Measurements from ENCODE around the gene LPCAT4. TPM values are rescaled to one million over a fixed set of nuclear protein-coding genes. Genes with fewer than 3 reads are reported as not detected.
A peak's percentile ranks its signal among the peaks of the same experiment; 100 is the strongest.

Gene LPCAT4
- total and polyA plus RNA-seq, 9 of the 15 experiments (the other 6 are each of a cell fraction or from before 2014, with no cell fraction given): 7.3 to 34.3 (median 14.4) TPM

GRCh38 chr15:34336231-34336990 lies 30.6 kb downstream of the LPCAT4 start (continued):
- TF ChIP-seq ZNF592 (IDR thresholded peaks at IDR 0.05): peak; percentile 92
- no peak for TF ChIP-seq PHF21A (IDR thresholded peaks at IDR 0.05; ENCODE audit: borderline replicate concordance, low read depth)
- TF ChIP-seq ZNF239 (CRISPR knock-in tag; IDR thresholded peaks at IDR 0.05): peak; percentile 20; the same call in 1 of the 2 replicates
- no peak for TF ChIP-seq ZNF274 (IDR thresholded peaks at IDR 0.05; ENCODE audit: borderline replicate concordance, low read depth, low read length)
- TF ChIP-seq ZFP30 (CRISPR knock-in tag; IDR thresholded peaks at IDR 0.05; ENCODE audit: borderline replicate concordance): no peak
- no peak for TF ChIP-seq KAT7 (CRISPR knock-in tag; IDR thresholded peaks at IDR 0.05; ENCODE audit: borderline replicate concordance)
- TF ChIP-seq ZNF23 (CRISPR knock-in tag; IDR thresholded peaks at IDR 0.05): peak; percentile 76
- peak in 1 of 2 experiments; percentile 24; a peak in 1 of 4 replicates for TF ChIP-seq MAZ (CRISPR knock-in tag; conservative IDR thresholded peaks at IDR 0.05 in 1 of 2, IDR thresholded peaks at IDR 0.05 in 1 of 2)
- TF ChIP-seq POLR2AphosphoS2 (IDR thresholded peaks at IDR 0.05; ENCODE audit: low read length): no peak
- TF ChIP-seq HINFP (tag; conservative IDR thresholded peaks at IDR 0.05; ENCODE audit: low read depth): 0 out of 2 replicates have a peak, but pooled peaks have one; percentile 27
- no peak for TF ChIP-seq BRCA1 (IDR thresholded peaks at IDR 0.05)
- TF ChIP-seq BRCA1 (CRISPR knock-in tag; IDR thresholded peaks at IDR 0.05): no peak
- TF ChIP-seq PTTG1 (tag; IDR thresholded peaks at IDR 0.05; ENCODE audit: low read depth): peak; percentile 75
- TF ChIP-seq ZNF395 (CRISPR knock-in tag; IDR thresholded peaks at IDR 0.05): peak; percentile 67; the same call in 1 of the 2 replicates
- peak; percentile 55; the same call in 1 of the 2 replicates for TF ChIP-seq ZNF444 (CRISPR knock-in tag; IDR thresholded peaks at IDR 0.05)
- TF ChIP-seq TEAD1 (CRISPR knock-in tag; IDR thresholded peaks at IDR 0.05): peak in 1 of 2 experiments; percentile 47; a peak in 1 of 4 replicates
- TF ChIP-seq TCFL5 (CRISPR knock-in tag; conservative IDR thresholded peaks at IDR 0.05): no peak
- TF ChIP-seq ZBTB9 (CRISPR knock-in tag; IDR thresholded peaks at IDR 0.05): peak; percentile 76; the same call in 1 of the 2 replicates

Data from K562 (cell line).